NCI-H1436 (cell line): ENCODE results near the gene ATP6V0C.
A peak's percentile ranks its signal among the peaks of the same experiment; 100 is the strongest.

Experiments used
- DNase-seq: peaks from one replicate; lab custom pipeline; 2025; lab: John Stamatoyannopoulos, UW

ATP6V0C gene

GRCh38 chr16:2513405-2514332 is at the start of gene ATP6V0C:
TSS of gene ATP6V0C (plus strand) at chr16:2513952. CDS start at chr16:2514104, 152 bp downstream.
- DNase-seq = peak; percentile 83

GRCh38 chr16:2464333-2464732 is 49.4 kb upstream of the ATP6V0C start:
- no peak for DNase-seq

- DNase-seq = peak; percentile 17
Measured at GRCh38 chr16:2465653-2466415, 47.9 kb upstream of the ATP6V0C start.

- DNase-seq = no peak
Measured at GRCh38 chr16:2466667-2467527, 46.9 kb upstream of the ATP6V0C start.

- peak; percentile 83 for DNase-seq
Measured at GRCh38 chr16:2467528-2468232, 46.1 kb upstream of the ATP6V0C start.

GRCh38 chr16:2468233-2468724 is 45.5 kb upstream of the ATP6V0C start:
- DNase-seq = peak; percentile 81

GRCh38 chr16:2468725-2469398 is 44.9 kb upstream of the ATP6V0C start:
- peak; percentile 97 for DNase-seq

GRCh38 chr16:2469399-2470233 is 44.1 kb upstream of the ATP6V0C start:
- no peak for DNase-seq

- no peak for DNase-seq
Measured at GRCh38 chr16:2470234-2470601, 43.5 kb upstream of the ATP6V0C start.

- DNase-seq = peak; percentile 42
Measured at GRCh38 chr16:2470603-2471015, 43.1 kb upstream of the ATP6V0C start.

- DNase-seq = peak; percentile 66
Measured at GRCh38 chr16:2471016-2471652, 42.6 kb upstream of the ATP6V0C start, which contains the start of gene NTN3. TSS of gene NTN3 (plus strand) at chr16:2471297. CDS start at chr16:2471702, 405 bp downstream.

GRCh38 chr16:2471653-2472487 is 41.9 kb upstream of the ATP6V0C start:
- DNase-seq = no peak

GRCh38 chr16:2472488-2472864 is 41.3 kb upstream of the ATP6V0C start:
- DNase-seq = no peak

- no peak for DNase-seq
Measured at GRCh38 chr16:2472885-2473445, 40.8 kb upstream of the ATP6V0C start.

- DNase-seq = no peak
Measured at GRCh38 chr16:2473446-2473926, 40.3 kb upstream of the ATP6V0C start.

- DNase-seq = no peak
Measured at GRCh38 chr16:2473999-2474876, 39.5 kb upstream of the ATP6V0C start.
